ENCODE data around the gene FBXO5. TPM values are rescaled to one million over a fixed set of nuclear protein-coding genes. Genes with fewer than 3 reads are reported as not detected.

Gene FBXO5
- total and polyA plus RNA-seq, 9 of the 15 experiments (the other 6 are each of a cell fraction or from before 2014, with no cell fraction given), result 17.8 to 89.3 (median 62.9) TPM

GRCh38 chr6:152950240-152950639, 32.6 kb downstream of the FBXO5 start:
- no peaks in the 10 kb centered on the region for H3K79me2 ChIP-seq (ENCODE audit: control insufficient read depth, insufficient read depth, low read length)
- H3K4me3 ChIP-seq, result no peak overlapping the region
- DNase-seq (ENCODE audit: extremely low read depth in 1 of 4, low spot score in 3 of 4) (no peak), ATAC-seq (no peak), FAIRE-seq (no peak)
- CTCF ChIA-PET (ENCODE audit: low intra/inter-chr PET ratio), result no interaction called here
- H3K4me1 ChIP-seq (replicated peaks in 1 of 2; ENCODE audit: control insufficient read depth in 2 of 2, insufficient read depth in 2 of 2, low read length in 2 of 2), result no peaks in the 10 kb centered on the region
- no peak overlapping the region for H2AFZ ChIP-seq (ENCODE audit: low read depth, low read length)
- no peaks in the 10 kb centered on the region for H4K20me1 ChIP-seq (replicated peaks; ENCODE audit: control insufficient read depth, insufficient read depth, low read length)
- peaks cover 0 to 2% of the 10 kb centered on the region in 2 experiments; a peak in 2 of 5 replicates for H3K27me3 ChIP-seq (ENCODE audit: control insufficient read depth in 2 of 2, insufficient read depth in 2 of 2, low read length in 2 of 2)
- TF ChIP-seq C11orf30 (IDR thresholded peaks at IDR 0.05; ENCODE audit: low read depth) (peak; percentile 73), MAFG (tag; conservative IDR thresholded peaks at IDR 0.05) (peak; percentile 61), SMAD1 (IDR thresholded peaks at IDR 0.05; ENCODE audit: low read depth, low read length, partially characterized antibody) (no peak), MAFF (IDR thresholded peaks at IDR 0.05; ENCODE audit: low read length) (peak; percentile 35; the same call in 1 of the 2 replicates), CBX8 (IDR thresholded peaks at IDR 0.05; ENCODE audit: borderline replicate concordance, extremely low read depth, low read depth, low read length, poor library complexity, severe bottlenecking) (no peak), ZNF316 (IDR thresholded peaks at IDR 0.05) (peak; percentile 88), PTRF (tag; IDR thresholded peaks at IDR 0.05) (no peak), KLF6 (CRISPR knock-in tag; IDR thresholded peaks at IDR 0.05; ENCODE audit: borderline replicate concordance) (no peak), LEF1 (IDR thresholded peaks at IDR 0.05) (no peak)
- H3K4me2 ChIP-seq (ENCODE audit: insufficient read depth, low read length), result no peak overlapping the region
- H3K9me3 ChIP-seq (replicated peaks; ENCODE audit: control insufficient read depth, insufficient read depth, low read depth, low read length), result no peaks in the 10 kb centered on the region
- intact Hi-C loops (cut with micrococcal nuclease) (loop anchor here (10.0 kb wide), 1 partner anchor 1275 kb away; no protein-coding TSS in a partner anchor), in situ Hi-C loops (cut with MboI) (loop anchor here (10.0 kb wide), 1 partner anchor 205 kb away; no protein-coding TSS in a partner anchor)
- WGBS (ENCODE audit: insufficient coverage, low coverage, missing lambda C conversion rate), result 3% methylated on average over 3 of the region's 3 CpGs
- no peaks in the 10 kb centered on the region for H3K36me3 ChIP-seq (ENCODE audit: control insufficient read depth, insufficient read depth, low read length)
- no peaks in the 10 kb centered on the region for H3K9me1 ChIP-seq (ENCODE audit: control insufficient read depth, insufficient read depth, low read length)
- no peak overlapping the region for H3K9ac ChIP-seq (ENCODE audit: insufficient read depth in 1 of 2, low read depth in 2 of 2, low read length in 2 of 2)
- no peak overlapping the region for H3K27ac ChIP-seq (ENCODE audit: extremely low read depth, low read depth, low read length)
- POLR2A ChIA-PET, result no interaction called here
- BruUV-seq (replicated peaks), result no TSS peak
